ENCODE data around the gene EEF1G.
"Not testable (repeated sequence)": the region's sequence is repeated elsewhere in the genome, so short reads cannot be mapped to it uniquely, and the experiment has no call there.

The EEF1G gene, protein sequence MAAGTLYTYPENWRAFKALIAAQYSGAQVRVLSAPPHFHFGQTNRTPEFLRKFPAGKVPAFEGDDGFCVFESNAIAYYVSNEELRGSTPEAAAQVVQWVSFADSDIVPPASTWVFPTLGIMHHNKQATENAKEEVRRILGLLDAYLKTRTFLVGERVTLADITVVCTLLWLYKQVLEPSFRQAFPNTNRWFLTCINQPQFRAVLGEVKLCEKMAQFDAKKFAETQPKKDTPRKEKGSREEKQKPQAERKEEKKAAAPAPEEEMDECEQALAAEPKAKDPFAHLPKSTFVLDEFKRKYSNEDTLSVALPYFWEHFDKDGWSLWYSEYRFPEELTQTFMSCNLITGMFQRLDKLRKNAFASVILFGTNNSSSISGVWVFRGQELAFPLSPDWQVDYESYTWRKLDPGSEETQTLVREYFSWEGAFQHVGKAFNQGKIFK

DNA sequence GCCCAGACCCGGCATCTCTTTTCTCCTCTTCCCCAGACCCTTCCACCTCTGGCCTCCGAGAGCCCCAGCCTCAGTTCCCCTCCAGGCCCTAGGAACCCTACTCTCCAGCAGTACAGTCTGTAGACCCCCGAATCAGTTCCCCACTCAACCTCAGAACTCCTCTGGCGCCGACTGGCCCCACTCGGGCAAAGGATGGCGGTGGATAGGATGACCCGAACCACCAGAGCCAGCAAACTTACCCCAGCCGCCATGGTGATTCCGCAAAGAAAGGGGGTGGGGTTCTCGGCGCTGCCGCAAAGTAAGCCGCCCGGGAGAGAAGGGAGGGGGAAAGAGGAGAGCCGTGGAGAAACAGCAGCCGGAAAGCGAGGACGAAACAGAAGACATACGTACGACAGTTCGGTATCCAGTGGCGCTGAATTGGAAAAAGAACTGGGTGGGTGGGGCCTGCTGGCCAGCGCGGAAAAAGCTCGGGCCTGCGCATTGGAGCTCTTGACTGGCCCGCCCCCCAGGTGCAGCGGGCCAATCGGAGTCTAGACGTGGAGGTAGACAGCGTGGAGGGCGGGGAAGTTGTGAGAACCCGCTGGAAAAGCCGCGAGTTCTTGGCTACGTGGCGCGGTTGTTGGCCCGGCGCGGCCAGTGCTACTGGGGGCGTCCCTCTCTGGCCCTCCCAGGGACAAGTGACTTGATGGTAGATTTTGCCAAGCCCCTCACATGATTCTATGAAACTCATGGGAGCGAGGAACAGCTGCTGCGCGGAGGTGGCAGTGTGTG lies at the start of gene EEF1G:
TSS of gene EEF1G (minus strand) at position 300 of the 771 bp plus-strand sequence. CDS start at position 251, 49 bp downstream.
- peak; percentile 99 for DNase-seq

DNA sequence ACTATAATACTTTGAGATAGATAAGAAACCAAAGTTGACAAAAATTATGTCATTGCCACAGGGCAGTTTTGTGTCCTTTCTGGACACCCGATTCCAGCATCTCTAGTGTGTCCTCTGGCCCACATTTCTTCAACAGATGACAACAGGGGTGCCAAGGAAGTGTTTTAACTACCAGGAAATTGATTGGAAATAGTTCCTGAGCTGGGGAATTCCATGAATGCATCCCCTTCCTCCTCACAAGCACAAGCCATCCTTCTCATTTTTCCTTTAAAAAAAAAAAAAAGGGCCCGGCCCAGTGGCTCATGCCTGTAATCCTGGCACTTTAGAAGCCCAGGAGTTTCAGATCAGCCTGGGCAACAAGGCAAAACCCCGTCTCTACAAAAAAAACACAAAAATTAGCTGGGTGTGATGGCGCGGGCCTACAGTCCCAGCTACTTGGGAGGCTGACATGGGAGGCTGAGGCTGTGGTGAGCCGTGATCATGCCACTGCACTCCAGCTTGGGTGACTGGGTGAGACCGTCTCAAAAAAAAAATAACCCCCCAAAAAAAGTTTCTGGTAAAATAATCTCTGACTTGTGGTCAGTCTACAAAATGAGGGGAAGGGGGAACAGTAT lies 48.9 kb upstream of the EEF1G start:
- no peak for DNase-seq

DNA sequence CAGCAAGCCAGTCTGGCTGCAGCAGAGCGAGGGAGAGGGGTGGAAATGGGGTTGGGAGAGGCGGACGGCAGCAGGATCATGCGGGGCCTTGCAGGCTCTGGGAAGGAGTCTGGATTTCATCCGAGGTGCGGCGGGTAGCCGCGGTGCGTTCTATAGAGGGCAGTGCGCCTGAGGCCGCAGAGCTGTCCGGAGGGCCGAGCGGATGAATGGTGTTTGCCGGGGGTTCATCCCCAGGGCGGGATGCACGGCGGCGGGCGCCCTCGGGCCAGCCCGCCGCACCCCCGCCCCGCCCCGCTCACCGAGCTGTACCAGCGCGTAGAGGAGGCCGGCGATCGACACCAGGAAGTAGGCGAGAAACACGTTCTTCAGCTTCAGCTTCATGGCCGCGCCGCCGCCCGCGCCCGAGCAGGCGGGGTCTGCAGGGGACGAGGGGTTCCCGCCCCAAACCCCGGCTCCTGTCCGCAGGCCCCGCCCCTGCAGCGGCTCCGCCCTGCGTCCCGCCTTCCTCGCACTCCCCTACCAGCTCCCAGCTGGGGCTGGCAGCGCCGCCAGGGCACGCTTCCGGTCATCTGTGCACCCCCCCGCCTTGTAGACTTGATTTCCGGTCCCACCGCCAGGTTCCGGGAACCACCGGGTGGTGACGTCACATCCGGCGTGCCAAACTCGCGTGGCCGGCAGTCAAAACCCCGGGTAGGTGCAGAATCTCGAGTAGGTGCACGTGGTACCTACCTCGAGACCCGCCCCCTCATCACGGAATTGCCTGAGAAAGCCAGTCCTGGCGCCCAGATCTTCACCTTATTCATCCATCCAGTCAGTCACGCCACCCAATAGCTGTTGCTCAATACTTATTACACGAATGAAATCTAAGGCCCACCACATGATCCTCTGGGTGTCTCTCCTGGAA lies 48.1 kb upstream of the EEF1G start, which contains the start of gene B3GAT3:
TSS of gene B3GAT3 (minus strand) at position 420 of the 904 bp plus-strand sequence. CDS start at position 381, 39 bp downstream.
- peak; percentile 99 for DNase-seq

- no peak for DNase-seq
Measured at GRCh38 chr11:62621027-62621566, 47.4 kb upstream of the EEF1G start.

GRCh38 chr11:62616957-62617356 lies 43.3 kb upstream of the EEF1G start:
- DNase-seq: not testable (repeated sequence)

GRCh38 chr11:62615521-62615920 lies 41.8 kb upstream of the EEF1G start:
- DNase-seq: no peak

- no peak for DNase-seq
Measured at GRCh38 chr11:62614275-62614674, 40.6 kb upstream of the EEF1G start.

- DNase-seq: no peak
Measured at GRCh38 chr11:62613291-62613778, 39.6 kb upstream of the EEF1G start.

DNA sequence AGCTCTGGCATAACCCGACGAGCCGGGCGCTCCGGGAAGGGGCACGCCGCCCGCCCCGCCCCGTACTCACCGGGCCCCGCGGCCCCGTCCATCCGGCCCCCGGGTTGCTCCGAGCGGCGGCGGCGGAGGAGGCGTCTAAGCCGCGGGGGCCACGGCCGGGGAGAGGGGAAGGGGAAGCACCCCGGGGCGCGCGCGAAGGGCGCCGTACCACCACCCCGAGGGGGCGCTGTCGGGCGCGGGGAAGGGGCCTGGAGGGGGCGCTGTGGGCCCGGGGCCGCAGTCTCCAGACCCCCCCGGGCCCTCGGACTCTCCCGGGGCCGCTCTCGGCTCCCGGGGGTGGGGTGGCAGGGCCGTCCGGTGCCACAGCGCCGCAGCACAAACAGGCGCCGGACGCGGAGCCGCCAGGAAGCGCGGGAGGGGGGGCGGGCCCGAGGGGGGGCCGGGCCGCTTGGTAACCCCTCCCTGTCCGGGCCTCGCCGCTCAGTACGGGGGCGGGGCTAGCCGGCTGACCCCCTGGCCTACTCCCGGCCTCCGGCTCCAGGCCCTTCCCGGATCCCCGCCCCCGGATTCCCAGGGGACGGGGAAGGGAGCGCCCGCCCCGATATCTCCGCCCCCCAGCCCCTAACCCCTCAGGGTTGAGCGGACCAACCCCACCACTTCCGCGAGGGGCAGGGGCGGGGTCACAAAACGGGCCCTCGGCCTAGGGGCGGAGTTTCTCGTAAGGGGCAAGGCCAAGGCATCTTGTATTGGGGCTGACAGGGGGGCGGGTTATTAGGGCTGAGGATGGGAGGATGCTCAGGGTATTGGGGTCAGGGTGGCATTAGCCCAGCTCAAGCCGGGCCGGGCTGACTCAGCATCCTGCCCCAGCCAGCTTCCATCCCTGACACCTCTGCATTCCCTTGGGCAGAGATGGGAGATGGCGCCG lies 38.9 kb upstream of the EEF1G start, which contains the start of the genes EML3 and ROM1:
TSS of gene EML3 (minus strand) at position 410 of the 925 bp plus-strand sequence. CDS start at position 92, 318 bp downstream.
TSS of gene ROM1 (plus strand) at position 892 of the 925 bp plus-strand sequence. CDS start at position 917, 25 bp downstream.
- peak; percentile 91 for DNase-seq

DNA sequence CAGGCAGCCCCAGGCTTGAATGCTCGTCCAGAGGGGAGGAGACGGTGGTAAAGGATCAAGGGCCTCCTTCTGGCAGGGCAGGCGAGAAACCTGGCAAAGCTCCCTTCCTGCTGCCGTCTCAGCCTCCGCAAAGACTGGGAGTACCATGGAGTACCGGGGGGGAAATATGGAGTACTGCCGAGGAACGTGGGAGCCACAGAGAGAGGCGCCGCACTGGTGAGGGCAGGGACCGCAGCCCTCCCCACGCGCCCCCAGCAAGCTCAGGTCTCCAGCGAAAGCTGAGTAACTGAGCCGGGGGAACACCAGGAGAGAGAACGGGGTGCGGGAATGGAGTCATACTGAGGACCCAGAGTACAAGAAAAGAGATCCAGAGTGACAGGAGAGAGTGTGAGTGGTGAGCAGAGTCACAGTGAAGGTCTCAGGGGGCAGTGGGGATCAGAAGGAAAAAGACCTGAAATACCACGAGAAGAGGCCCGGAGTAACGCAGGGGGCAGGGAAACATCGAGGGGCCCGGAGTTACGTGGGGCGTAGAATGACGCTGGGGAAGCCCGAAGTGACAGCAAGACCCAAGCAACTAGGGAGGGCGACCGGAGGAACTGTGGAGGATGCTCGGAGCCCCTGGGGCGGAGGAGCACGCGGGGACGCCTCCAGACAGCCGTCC lies 38.1 kb upstream of the EEF1G start:
- peak; percentile 20 for DNase-seq

- no peak for DNase-seq
Measured at GRCh38 chr11:62610814-62611704, 37.4 kb upstream of the EEF1G start.

- no peak for DNase-seq
Measured at GRCh38 chr11:62610403-62610802, 36.7 kb upstream of the EEF1G start.

DNA sequence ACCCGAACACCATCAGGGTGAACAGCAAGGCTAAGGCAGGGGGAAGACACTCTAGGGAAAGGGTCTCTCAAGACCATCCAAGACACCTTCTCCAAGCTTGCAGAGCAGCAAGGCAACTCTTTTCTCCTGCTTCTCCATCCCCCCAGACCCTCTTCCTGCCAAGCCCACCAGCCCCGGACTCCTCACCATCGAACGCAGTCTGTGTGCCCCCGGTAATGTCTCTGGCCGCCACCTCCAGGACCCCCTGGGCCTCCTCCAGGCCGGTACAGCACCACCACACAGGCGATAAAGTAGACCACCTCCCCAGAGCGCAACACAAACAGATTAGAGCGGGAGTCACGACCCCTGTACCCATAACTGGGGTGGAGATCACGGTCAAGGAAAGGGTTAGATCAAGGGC lies 35.1 kb upstream of the EEF1G start:
- no peak for DNase-seq

GRCh38 chr11:62607714-62608113 lies 34.0 kb upstream of the EEF1G start:
- DNase-seq: no peak

GRCh38 chr11:62605902-62606301 lies 32.2 kb upstream of the EEF1G start:
- no peak for DNase-seq

- no peak for DNase-seq
Measured at GRCh38 chr11:62605467-62605866, 31.8 kb upstream of the EEF1G start.

GRCh38 chr11:62604460-62605120 lies 30.9 kb upstream of the EEF1G start:
- no peak for DNase-seq

- DNase-seq: no peak
Measured at GRCh38 chr11:62603776-62604299, 30.1 kb upstream of the EEF1G start.
